Esophagus muscularis mucosa (tissue), 4 donors: ENCODE results near the gene ROBO1. TPM values are rescaled to one million over a fixed set of nuclear protein-coding genes. Genes with fewer than 3 reads are reported as not detected.

Experiments used
- DNase-seq: peaks from one replicate; pipeline ENCODE4 v3.0.0-alpha.2; 2017; ENCODE audit errors: extremely low spot score
- H3K27ac ChIP-seq, 4 donors: fragments of 200-600 bp; sonication (generic); replicated peaks in 1 of 4; 1 replicate in 3 of 4; 2 replicates in 1 of 4; pipeline ENCODE4 v1.5.1; 2016 to 2019; ENCODE audit warnings: mild to moderate bottlenecking in 1 of 4
- H3K27me3 ChIP-seq, 4 donors: fragments of 200-600 bp; sonication (generic); one replicate each; pipeline versions ENCODE4 v1.5.1 to v1.6.0; 2016 to 2019
- H3K36me3 ChIP-seq, 4 donors: fragments of 200-600 bp; sonication (generic); one replicate each; pipeline ENCODE4 v1.5.1; 2016 to 2019
- H3K4me1 ChIP-seq, 4 donors: fragments of 200-600 bp; sonication (generic); one replicate each; pipeline ENCODE4 v1.5.1; 2016 to 2019
- H3K4me3 ChIP-seq, 4 donors: fragments of 200-600 bp; sonication (generic); 1 replicate in 2 of 4; 2 replicates in 2 of 4; pipeline ENCODE4 v1.5.1; 2016 to 2019; ENCODE audit warnings: mild to moderate bottlenecking in 4 of 4, moderate library complexity in 1 of 4
- H3K9me3 ChIP-seq, 4 donors: fragments of 200-600 bp; sonication (generic); 1 replicate in 3 of 4; 2 replicates in 1 of 4; pipeline ENCODE4 v1.5.1; 2016 to 2019
- CTCF ChIP-seq, 3 experiments: fragments of 200-600 bp in 2 of 3; fragments of 450-650 bp in 1 of 3; sonication (generic) in 2 of 3; IDR thresholded peaks; one replicate each; pipeline ENCODE4 v1.5.1; 2017 to 2019; ENCODE audit warnings: antibody characterized with exemption in 3 of 3, mild to moderate bottlenecking in 2 of 3, moderate library complexity in 1 of 3
- EP300 ChIP-seq: sonication (generic); formaldehyde crosslinking; IDR thresholded peaks from one replicate; pipeline ENCODE4 v1.6.1; 2017; ENCODE audit warnings: antibody characterized with exemption
- POLR2A ChIP-seq: fragments of 450-650 bp; IDR thresholded peaks from one replicate; pipeline ENCODE4 v1.6.1; 2017; ENCODE audit warnings: antibody characterized with exemption, moderate library complexity, mild to moderate bottlenecking, low read depth
- POLR2AphosphoS5 ChIP-seq, 2 donors: sonication (generic); formaldehyde crosslinking; IDR thresholded peaks; one replicate each; pipeline ENCODE4 v1.6.1; 2017; ENCODE audit warnings: antibody characterized with exemption in 2 of 2
- WGBS: methylation state at CpG from one replicate; pipeline ENCODE4 v1.1.5; 2018; 5-methylcytosine and 5-hydroxymethylcytosine counted together
- intact Hi-C: fragments of 100-400 bp; cut with DNase I; formaldehyde crosslinking; loops from one replicate; pipeline ENCODE4 v1.15.1; 2023
- total RNA-seq, 4 donors: library from RNA; depleted of rRNA; stranded (reverse); fragments of >200 nt; gene quantifications; one replicate each; pipeline versions ENCODE4 v1.1.0 to v1.2.1, GENCODE V29; 2016

The ROBO1 gene
- total RNA-seq, 4 donors from 2014 or later = 9.6 to 14.2 (median 12.6) TPM

DNA sequence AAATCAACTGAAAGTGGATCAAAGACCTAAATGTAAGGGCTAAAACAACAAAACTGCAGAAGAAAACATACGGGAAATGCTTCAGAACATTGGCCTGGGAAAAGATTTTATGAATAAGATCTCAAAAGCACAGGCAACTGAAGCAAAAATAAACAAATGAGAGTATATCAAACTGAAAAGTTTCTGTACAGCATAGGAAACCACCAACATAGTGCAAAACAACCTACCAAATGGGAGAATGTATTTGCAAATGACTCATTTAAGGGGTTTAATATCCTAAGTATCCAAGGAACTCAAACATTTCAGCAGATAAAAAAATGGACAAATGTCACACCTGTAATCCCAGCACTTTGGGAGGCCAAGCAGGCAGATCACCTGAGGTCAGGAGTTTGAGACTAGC, 489.1 kb downstream of the ROBO1 start:
- Histone ChIP-seq H3K27ac (no peak overlapping the region), H3K9me3 (no peaks in the 10 kb centered on the region), H3K4me3 (no peak overlapping the region), H3K27me3 (no peaks in the 10 kb centered on the region), H3K4me1 (no peaks in the 10 kb centered on the region), H3K36me3 (no peaks in the 10 kb centered on the region)
- intact Hi-C loops = no loop called here
- WGBS = 93% methylated on average over 1 of the region's 1 CpG
- no peak for TF ChIP-seq POLR2A
- TF ChIP-seq POLR2AphosphoS5 (IDR thresholded peaks at IDR 0.05) = no peak
- TF ChIP-seq CTCF (IDR thresholded peaks at IDR 0.05) = no peak
- TF ChIP-seq EP300 = no peak
- no peak for DNase-seq

DNA sequence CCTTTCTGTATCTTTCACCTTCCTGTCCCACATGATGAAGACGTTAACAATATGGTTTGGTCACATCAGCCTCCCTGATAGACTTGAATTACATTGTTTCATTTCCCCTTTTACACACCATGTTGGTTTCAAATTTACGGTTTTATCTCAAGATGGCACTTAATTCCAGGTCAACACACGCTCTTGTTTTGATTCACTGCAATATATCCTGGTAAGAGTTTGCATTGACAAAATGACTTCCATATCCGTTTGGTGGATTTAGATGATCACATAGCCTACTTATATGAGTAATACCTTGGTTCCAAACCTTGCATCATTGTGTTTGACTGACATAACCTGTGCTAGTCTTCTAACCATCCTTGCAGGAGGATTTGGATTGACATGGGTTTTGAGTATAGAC, 499.4 kb downstream of the ROBO1 start:
- H3K36me3 ChIP-seq = no peaks in the 10 kb centered on the region
- H3K27ac ChIP-seq = no peak overlapping the region
- no peak overlapping the region for H3K4me3 ChIP-seq
- DNase-seq = no peak
- H3K27me3 ChIP-seq = no peaks in the 10 kb centered on the region
- H3K9me3 ChIP-seq = no peaks in the 10 kb centered on the region
- no peak for TF ChIP-seq EP300
- no peak for TF ChIP-seq POLR2AphosphoS5 (IDR thresholded peaks at IDR 0.05)
- TF ChIP-seq CTCF (IDR thresholded peaks at IDR 0.05) = no peak
- no peak for TF ChIP-seq POLR2A
- no peaks in the 10 kb centered on the region for H3K4me1 ChIP-seq
- intact Hi-C loops = no loop called here
- WGBS = 88% methylated on average over 4 of the region's 4 CpGs

- TF ChIP-seq POLR2A = no peak
- no peak for TF ChIP-seq POLR2AphosphoS5 (IDR thresholded peaks at IDR 0.05)
- no peak for TF ChIP-seq CTCF (IDR thresholded peaks at IDR 0.05)
- TF ChIP-seq EP300 = no peak
- intact Hi-C loops = no loop called here
- 91% methylated on average over 2 of the region's 2 CpGs for WGBS
Observed at GRCh38 chr3:79264892-79265291, 502.9 kb downstream of the ROBO1 start.

GRCh38 chr3:79263423-79263822, 504.4 kb downstream of the ROBO1 start:
- Histone ChIP-seq H3K36me3 (no peaks in the 10 kb centered on the region), H3K4me1 (no peaks in the 10 kb centered on the region), H3K9me3 (no peaks in the 10 kb centered on the region), H3K27me3 (no peaks in the 10 kb centered on the region), H3K27ac (no peak overlapping the region), H3K4me3 (no peak overlapping the region)
- no peak for DNase-seq
- TF ChIP-seq POLR2AphosphoS5 (IDR thresholded peaks at IDR 0.05) (no peak), POLR2A (no peak), CTCF (IDR thresholded peaks at IDR 0.05) (no peak)
- 67% methylated on average over 1 of the region's 1 CpG for WGBS
- intact Hi-C loops = no loop called here

More at GRCh38 chr3:79264892-79265291, 502.9 kb downstream of the ROBO1 start:
- H3K4me1 ChIP-seq = no peaks in the 10 kb centered on the region
- no peaks in the 10 kb centered on the region for H3K27me3 ChIP-seq
- DNase-seq = no peak
- no peaks in the 10 kb centered on the region for H3K9me3 ChIP-seq
- no peaks in the 10 kb centered on the region for H3K36me3 ChIP-seq
- H3K4me3 ChIP-seq = no peak overlapping the region
- H3K27ac ChIP-seq = no peak overlapping the region

DNA sequence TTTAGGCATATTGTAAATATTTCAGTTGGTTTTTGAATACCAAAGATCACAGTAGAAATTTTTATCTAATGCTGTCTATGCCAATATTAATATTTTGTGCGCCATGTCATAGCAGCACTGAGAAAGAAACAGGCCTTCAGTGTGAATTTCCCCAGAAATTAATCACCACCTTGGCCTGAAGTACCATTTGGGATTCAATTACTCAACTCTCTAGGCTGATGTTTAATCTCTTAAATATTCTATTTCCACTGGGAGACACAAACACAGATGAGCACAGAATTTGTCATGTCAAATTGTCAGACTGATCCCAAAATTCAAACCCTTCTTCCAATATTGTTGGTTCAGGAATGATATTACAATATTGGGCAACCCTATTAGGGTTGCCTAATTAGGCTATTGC, 509.3 kb downstream of the ROBO1 start:
- intact Hi-C loops = no loop called here
- no peak overlapping the region for H3K4me3 ChIP-seq
- no peaks in the 10 kb centered on the region for H3K27me3 ChIP-seq
- H3K4me1 ChIP-seq = no peaks in the 10 kb centered on the region
- no peak for DNase-seq
- H3K27ac ChIP-seq = no peak overlapping the region
- no peak for TF ChIP-seq POLR2AphosphoS5 (IDR thresholded peaks at IDR 0.05)
- TF ChIP-seq POLR2A = no peak
- no peak for TF ChIP-seq CTCF (IDR thresholded peaks at IDR 0.05)
- no peak for TF ChIP-seq EP300
- H3K36me3 ChIP-seq = no peaks in the 10 kb centered on the region
- no peaks in the 10 kb centered on the region for H3K9me3 ChIP-seq
- WGBS = 70% methylated on average over 1 of the region's 1 CpG
